ENCODE results near the gene PBX3. TPM values are rescaled to one million over a fixed set of nuclear protein-coding genes. Genes with fewer than 3 reads are reported as not detected.

Gene PBX3
- total and polyA plus RNA-seq, 4 donors: 7.3 to 18.9 (median 11.1) TPM

- Histone ChIP-seq H3K4me1 (ENCODE audit: control insufficient read depth in 4 of 4, insufficient read depth in 4 of 4, low read length in 3 of 4) (peaks cover 0 to 4% (median 0%) of the 10 kb centered on the region in 4 donors), H3K27me3 (ENCODE audit: control insufficient read depth in 4 of 4, insufficient read depth in 4 of 4, low read length in 3 of 4) (no peaks in the 10 kb centered on the region), H3K27ac (ENCODE audit: low read depth in 1 of 2, low read length in 2 of 2) (no peak overlapping the region), H3K9me3 (ENCODE audit: control insufficient read depth in 4 of 4, low read length in 3 of 4) (no peaks in the 10 kb centered on the region), H3K9ac (ENCODE audit: low read depth in 1 of 2, low read length in 2 of 2) (no peak overlapping the region), H3K4me3 (ENCODE audit: low read depth in 1 of 3, low read length in 3 of 3) (no peak overlapping the region), H3K36me3 (ENCODE audit: control insufficient read depth in 4 of 4, insufficient read depth in 3 of 4, low read depth in 1 of 4, low read length in 3 of 4) (peaks cover 0 to 3% (median 0%) of the 10 kb centered on the region in 4 donors)
- no peak for DNase-seq (ENCODE audit: low spot score)
- TF ChIP-seq FOXA2 (IDR thresholded peaks at IDR 0.05) (no peak), RAD21 (IDR thresholded peaks at IDR 0.05) (no peak)
Observed at GRCh38 chr9:125789196-125789595, 42.0 kb downstream of the PBX3 start.

- 38% methylated on average over 2 of the region's 2 CpGs for WGBS
- Histone ChIP-seq H3K27me3 (ENCODE audit: control insufficient read depth in 4 of 4, insufficient read depth in 4 of 4, low read length in 3 of 4) (no peaks in the 10 kb centered on the region), H3K4me3 (ENCODE audit: low read depth in 1 of 3, low read length in 3 of 3) (no peak overlapping the region), H3K9ac (ENCODE audit: low read depth in 1 of 2, low read length in 2 of 2) (no peak overlapping the region), H3K36me3 (ENCODE audit: control insufficient read depth in 4 of 4, insufficient read depth in 3 of 4, low read depth in 1 of 4, low read length in 3 of 4) (no peaks in the 10 kb centered on the region), H3K4me1 (ENCODE audit: control insufficient read depth in 4 of 4, insufficient read depth in 4 of 4, low read length in 3 of 4) (peaks cover 6 to 33% (median 26%) of the 10 kb centered on the region in 4 donors), H3K27ac (ENCODE audit: low read depth in 1 of 2, low read length in 2 of 2) (no peak overlapping the region), H3K9me3 (ENCODE audit: control insufficient read depth in 4 of 4, low read length in 3 of 4) (no peaks in the 10 kb centered on the region)
- no peak for DNase-seq (ENCODE audit: low spot score)
- no peak for TF ChIP-seq ZBTB33 (IDR thresholded peaks at IDR 0.05)
- no peak for TF ChIP-seq GABPA (IDR thresholded peaks at IDR 0.05 in 1 of 2, conservative IDR thresholded peaks at IDR 0.05 in 1 of 2)
- TF ChIP-seq YY1 (IDR thresholded peaks at IDR 0.05): peak; percentile 72
- TF ChIP-seq ATF3 (IDR thresholded peaks at IDR 0.05): no peak
- no peak for TF ChIP-seq EGR1 (IDR thresholded peaks at IDR 0.05; ENCODE audit: low read depth in 2 of 2)
- no peak for TF ChIP-seq MAX (IDR thresholded peaks at IDR 0.05)
- TF ChIP-seq HNF4A (conservative IDR thresholded peaks at IDR 0.05): peak in 1 of 2 donors; percentile 22
- no peak for TF ChIP-seq REST (IDR thresholded peaks at IDR 0.05)
- TF ChIP-seq CTCF (IDR thresholded peaks at IDR 0.05; ENCODE audit: low read depth, low read length, missing input control): no peak
Observed at GRCh38 chr9:125794708-125795107, 47.5 kb downstream of the PBX3 start.
